ENCODE data around the gene HYDIN.

DNA sequence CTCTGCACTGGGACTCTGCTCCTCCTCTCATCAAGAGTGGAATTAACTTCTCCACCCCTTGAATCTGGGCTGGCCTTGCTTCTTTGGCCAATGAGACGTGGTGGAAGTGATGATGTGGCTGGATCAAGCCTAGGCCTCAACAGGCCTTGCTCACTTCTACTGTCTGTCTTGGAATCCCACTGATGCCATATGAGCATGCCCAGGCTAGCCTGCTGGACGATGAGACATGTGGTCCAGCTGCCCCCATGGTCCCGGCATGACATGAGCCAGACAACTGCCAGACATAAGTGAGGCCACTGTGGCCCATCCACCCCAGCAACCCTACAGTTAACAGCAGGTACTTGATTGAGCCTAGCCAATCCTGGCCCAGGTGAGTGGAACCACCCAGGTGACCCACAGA, 448.3 kb downstream of the HYDIN start:
- TF ChIP-seq POLR2AphosphoS5 (IDR thresholded peaks at IDR 0.05; ENCODE audit: low read depth, low read length) (no peak), TCF7L2 (IDR thresholded peaks at IDR 0.05; ENCODE audit: borderline replicate concordance, extremely low read depth, insufficient read depth, insufficient read length) (no peak), EZH2 (IDR thresholded peaks at IDR 0.05) (no peak), POLR2A (IDR thresholded peaks at IDR 0.05; ENCODE audit: borderline replicate concordance, extremely low read depth, insufficient read depth, insufficient read length) (no peak)
- TF ChIP-seq, protein P1, sequence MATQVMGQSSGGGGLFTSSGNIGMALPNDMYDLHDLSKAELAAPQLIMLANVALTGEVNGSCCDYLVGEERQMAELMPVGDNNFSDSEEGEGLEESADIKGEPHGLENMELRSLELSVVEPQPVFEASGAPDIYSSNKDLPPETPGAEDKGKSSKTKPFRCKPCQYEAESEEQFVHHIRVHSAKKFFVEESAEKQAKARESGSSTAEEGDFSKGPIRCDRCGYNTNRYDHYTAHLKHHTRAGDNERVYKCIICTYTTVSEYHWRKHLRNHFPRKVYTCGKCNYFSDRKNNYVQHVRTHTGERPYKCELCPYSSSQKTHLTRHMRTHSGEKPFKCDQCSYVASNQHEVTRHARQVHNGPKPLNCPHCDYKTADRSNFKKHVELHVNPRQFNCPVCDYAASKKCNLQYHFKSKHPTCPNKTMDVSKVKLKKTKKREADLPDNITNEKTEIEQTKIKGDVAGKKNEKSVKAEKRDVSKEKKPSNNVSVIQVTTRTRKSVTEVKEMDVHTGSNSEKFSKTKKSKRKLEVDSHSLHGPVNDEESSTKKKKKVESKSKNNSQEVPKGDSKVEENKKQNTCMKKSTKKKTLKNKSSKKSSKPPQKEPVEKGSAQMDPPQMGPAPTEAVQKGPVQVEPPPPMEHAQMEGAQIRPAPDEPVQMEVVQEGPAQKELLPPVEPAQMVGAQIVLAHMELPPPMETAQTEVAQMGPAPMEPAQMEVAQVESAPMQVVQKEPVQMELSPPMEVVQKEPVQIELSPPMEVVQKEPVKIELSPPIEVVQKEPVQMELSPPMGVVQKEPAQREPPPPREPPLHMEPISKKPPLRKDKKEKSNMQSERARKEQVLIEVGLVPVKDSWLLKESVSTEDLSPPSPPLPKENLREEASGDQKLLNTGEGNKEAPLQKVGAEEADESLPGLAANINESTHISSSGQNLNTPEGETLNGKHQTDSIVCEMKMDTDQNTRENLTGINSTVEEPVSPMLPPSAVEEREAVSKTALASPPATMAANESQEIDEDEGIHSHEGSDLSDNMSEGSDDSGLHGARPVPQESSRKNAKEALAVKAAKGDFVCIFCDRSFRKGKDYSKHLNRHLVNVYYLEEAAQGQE (IDR thresholded peaks at IDR 0.05; ENCODE audit: low read depth): no peak
- TF ChIP-seq, protein P2, sequence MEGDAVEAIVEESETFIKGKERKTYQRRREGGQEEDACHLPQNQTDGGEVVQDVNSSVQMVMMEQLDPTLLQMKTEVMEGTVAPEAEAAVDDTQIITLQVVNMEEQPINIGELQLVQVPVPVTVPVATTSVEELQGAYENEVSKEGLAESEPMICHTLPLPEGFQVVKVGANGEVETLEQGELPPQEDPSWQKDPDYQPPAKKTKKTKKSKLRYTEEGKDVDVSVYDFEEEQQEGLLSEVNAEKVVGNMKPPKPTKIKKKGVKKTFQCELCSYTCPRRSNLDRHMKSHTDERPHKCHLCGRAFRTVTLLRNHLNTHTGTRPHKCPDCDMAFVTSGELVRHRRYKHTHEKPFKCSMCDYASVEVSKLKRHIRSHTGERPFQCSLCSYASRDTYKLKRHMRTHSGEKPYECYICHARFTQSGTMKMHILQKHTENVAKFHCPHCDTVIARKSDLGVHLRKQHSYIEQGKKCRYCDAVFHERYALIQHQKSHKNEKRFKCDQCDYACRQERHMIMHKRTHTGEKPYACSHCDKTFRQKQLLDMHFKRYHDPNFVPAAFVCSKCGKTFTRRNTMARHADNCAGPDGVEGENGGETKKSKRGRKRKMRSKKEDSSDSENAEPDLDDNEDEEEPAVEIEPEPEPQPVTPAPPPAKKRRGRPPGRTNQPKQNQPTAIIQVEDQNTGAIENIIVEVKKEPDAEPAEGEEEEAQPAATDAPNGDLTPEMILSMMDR (IDR thresholded peaks at IDR 0.05 in 2 of 3, conservative IDR thresholded peaks at IDR 0.05 in 1 of 3; ENCODE audit: borderline replicate concordance in 1 of 3, insufficient read depth in 1 of 3, low read depth in 2 of 3, low read length in 2 of 3): no peak
- TF ChIP-seq, protein P3, sequence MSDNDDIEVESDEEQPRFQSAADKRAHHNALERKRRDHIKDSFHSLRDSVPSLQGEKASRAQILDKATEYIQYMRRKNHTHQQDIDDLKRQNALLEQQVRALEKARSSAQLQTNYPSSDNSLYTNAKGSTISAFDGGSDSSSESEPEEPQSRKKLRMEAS (IDR thresholded peaks at IDR 0.05): no peak
